Activated CD4-positive, CD25-positive, alpha-beta regulatory T cell treated with anti-CD3 and anti-CD28 coated beads, Interleukin-2, amount 50 U/mL, for 24 hours (primary cell): ENCODE measurements around the gene GLI1.
A peak's percentile ranks its signal among the peaks of the same experiment; 100 is the strongest.
"Not testable (repeated sequence)": the region's sequence is repeated elsewhere in the genome, so short reads cannot be mapped to it uniquely, and the experiment has no call there.

Source experiments
- ATAC-seq, 2 donors: fragments of 150-1000 bp; cut with Tn5 transposase; one replicate each; pipeline ENCODE4 v1.10.0; 2021; ENCODE audit warnings: mild to moderate bottlenecking in 1 of 2, moderate library complexity in 1 of 2

Gene GLI1

DNA sequence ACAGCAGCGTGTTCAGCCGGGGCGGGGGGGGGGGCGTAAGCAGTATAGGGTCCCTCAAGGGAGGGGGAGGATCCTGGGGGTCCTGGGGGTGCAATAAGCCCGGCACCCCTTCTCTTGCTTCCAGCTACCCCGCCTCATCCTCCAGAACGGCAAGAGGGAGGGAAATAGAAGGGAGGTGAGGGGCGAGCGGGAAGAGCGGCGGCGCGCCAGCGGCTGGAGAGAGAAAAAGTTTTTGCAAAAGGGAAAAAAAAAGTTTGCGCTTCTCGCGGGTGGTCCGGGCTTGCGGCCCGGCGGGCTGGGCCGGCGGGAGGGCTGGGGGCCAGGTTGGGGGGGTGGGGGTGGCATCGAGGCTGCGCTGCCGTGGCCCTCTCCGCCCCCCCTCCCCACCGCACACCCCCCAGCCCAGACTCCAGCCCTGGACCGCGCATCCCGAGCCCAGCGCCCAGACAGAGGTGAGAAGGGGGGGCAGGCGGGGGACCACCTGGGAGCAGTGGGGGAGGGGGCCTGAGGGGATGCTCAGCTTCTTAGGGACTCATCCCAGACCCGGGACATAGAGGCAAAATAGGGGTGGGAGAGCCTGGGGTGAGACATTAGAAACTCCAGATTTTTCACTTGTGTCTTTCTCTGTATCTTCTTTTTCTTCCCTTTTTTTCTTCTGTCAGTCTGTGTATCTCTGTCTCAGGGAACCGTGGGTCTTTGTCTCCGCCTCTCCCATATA is at the start of gene GLI1:
GLI1 (plus strand) TSS at position 36 of the 718 bp plus-strand sequence. CDS start 3,907 bp downstream, outside the sequence.
- ATAC-seq, result peak in 1 of 2 donors; percentile 7

DNA sequence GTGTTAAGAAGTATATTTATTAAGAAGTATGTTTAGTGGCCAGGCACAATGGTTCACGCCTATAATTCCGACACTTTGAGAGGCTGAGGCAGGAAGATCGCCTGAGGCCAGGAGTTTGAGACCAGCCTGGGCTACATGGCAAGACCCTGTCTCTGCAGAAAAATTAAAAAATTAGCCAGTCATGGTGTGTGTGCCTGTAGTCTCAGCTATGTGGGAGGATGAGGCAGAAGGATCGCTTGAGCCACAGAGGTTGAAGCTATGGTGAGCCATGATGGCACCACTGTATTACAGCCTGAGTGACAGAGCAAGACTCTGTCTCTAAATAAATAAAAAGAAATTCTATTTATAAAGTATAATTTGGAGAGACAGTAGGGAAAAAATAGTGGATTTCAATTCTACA is 49.1 kb upstream of the GLI1 start:
- no peak for ATAC-seq

DNA sequence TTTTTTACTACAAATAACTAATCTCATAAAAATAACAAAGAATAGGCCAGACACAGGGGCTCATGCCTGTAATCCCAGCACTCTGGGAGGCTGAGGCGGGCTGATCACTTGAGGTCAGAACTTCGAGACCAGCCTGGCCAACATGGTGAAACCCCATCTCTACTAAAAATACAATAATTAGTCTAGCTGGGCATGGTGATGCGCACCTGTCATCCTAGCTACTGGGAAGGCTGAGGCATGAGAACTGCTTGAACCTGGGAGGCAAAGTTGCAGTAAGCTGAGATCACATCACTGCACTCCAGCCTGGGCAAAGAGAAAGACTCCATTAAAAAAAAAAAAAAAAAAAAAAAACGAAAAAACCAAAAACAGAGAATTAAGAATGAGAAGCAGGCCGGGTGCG is 45.4 kb upstream of the GLI1 start:
- ATAC-seq, result not testable (repeated sequence)

DNA sequence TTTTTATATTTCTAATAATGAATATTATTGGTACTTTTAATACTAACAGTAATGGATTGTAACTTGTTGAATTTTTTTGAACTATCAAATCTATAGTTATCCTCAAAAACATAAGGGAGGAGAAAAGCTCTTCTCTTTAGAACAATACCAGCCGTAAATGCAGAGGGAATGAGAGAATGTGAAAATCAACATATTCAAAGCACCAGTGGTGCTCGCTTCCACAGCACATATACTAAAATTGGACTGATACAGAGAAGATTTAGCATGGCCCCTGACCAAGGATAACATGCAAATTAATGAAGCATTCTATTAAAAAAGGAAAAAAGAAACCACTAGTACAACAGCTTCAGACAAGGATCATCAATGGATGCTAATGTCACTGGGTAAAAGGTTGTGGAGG is 44.5 kb upstream of the GLI1 start:
- ATAC-seq, result no peak

DNA sequence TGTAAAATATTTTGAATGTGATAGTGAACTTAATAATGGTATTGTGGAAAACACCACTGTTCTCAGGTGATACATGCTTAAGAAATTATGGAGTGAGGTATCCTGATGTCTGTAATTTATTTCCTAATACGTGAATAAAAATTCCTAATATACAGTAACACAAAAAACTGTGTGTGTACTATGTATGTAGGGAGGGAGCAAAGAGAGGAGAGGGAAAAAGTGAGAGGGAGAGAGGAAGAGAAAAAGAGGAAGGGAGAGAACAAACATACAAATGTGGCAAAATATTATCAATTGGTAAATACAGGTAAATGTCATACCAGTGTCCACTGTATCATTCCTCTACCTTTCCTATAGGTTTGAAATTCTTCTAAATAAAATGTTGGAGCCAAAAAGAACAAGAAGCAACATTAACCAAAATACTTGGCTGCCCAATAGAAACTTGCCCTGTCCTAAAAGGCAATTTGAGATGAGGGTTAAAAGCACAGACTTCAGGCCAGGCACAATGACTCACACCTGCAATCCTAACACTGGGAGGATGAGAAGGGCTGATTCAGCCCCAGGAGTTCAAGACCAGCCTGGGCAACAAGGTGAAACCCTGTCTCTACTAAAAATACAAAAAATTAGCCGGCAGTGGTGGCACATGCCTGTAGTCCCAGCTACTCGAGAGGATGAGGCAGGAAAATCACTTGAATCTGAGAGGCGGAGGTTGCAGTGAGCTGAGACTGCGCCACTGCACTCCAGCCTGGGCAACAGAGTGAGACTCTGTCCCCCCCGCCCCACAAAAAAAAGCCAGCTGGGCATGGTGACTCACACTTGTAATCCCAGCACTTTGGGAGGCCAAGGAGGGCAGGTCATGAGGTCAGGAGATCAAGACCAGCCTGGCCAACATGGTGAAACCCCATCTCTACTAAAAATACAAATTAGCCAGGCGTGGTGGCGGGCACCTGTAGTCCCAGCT is 43.3 kb upstream of the GLI1 start:
- no peak for ATAC-seq

DNA sequence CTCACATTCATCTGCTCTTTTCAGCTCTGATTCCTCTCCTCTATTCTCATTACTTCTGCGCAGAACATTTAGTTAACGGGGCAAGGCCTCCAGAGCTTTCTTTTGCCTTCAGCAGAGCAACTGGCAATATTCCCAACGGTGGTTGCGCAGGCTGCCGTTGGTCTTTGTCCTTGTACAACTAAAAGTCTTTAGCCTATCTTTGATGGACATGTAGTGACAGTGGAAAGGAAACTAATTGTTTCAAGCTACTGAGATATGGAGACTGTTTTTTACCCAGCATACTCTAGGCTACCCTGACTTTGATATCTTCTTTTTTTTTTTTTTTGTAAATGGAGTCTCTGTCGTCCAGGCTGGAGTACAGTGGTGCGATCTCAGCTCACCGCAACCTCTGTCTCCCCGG is 41.3 kb upstream of the GLI1 start:
- ATAC-seq, result no peak

DNA sequence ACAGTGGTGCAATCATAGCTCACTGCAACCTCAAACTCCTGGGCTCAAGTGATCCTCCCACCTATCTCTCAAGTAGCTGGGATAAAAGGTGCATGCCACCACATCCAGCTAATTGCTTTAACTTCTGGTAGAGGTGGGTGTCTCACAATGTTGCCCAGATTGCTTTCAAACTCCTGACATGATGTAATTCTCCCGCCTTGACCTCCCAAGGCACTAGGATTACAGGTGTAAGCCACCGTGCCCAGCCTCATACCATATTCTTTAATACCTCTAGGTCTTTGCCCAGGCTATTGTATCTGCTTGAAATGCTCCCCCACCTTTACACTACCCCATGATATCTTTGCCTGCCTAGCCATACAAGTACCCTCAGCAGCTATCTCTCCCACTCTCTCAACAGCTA is 40.1 kb upstream of the GLI1 start:
- ATAC-seq, result no peak

DNA sequence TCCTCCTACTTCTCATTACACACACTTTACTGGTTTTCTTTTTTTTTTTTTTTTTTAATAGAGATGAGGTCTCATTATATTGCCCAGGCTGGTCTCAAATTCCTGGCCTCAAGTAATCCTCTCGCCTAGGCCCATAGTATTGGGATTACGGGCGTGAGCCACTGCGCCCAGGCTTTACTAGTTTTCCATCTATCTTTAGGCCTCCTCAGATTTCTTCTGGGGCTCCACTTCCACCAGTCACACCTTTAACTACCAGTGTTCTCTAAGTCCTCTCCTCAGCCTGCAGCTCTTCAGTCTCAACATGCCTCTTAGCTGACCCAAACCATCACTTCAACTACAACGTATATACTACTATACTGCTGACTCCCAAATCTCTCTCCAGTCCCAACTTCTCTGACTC is 39.1 kb upstream of the GLI1 start:
- no peak for ATAC-seq

DNA sequence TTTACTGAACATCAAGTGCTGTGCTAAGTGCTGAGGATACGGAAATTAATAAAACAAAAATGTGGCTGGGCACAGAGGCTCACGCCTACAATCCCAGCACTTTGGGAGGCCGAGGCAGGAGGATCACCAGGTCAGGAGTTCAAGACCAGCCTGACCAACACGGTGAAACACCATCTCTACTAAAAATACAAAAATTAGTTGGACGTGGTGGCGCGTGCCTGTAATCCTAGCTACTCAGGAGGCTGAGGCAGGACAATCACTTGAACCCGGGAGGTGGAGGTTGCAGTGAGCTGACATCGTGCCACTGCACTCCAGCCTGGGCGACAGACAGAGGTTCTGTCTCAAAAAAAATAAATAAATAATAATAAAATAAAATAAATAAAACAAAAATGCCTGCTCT is 32.6 kb upstream of the GLI1 start:
- ATAC-seq, result not testable (repeated sequence)

DNA sequence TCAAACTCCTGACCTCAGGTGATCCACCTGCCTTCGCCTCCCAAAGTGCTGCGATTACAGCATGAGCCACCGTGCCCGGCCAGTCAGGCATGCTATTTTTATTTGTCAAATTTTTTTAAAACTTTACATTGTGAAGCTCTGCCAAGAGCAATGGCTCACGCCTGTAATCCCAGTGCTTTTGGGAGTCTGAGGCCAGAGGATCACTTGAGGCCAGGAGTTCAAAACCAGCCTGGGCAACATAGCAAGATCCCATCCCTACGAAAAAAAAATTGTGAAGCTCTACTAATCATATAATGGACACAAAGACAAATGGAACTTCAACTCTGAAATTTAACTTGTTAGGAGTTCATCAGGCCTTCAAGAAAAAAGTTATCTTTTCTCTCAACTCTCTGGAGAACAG is 30.6 kb upstream of the GLI1 start:
- no peak for ATAC-seq

DNA sequence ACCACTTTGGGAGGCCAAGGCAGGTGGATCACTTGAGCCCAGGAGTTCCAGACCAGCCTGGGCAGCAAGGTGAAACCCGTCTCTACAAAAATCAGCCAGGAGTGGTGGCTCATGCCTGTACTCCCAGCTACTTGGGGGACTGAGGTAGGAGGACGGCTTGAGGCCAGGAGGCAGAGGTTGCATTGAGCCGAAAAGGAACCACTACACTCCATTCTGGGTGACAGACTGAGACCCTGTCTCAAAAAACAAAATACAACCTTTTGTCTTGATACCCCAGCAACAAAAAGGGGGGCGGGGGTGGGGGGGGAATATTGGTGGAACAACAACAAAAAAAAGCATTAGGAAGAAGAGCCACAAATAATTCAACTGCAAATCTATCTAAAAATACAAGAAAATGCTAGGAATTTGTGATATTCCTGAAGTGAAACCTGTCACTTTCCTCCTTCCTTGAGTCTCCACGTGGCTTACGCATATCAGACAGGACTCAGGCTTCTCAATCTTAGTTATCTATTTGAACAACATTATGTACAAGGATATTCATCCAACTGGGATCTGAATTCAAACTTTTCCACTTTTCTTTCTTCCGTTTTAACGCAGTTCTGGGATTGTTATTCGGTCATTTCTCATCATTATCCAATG is 30.0 kb upstream of the GLI1 start:
- no peak for ATAC-seq

DNA sequence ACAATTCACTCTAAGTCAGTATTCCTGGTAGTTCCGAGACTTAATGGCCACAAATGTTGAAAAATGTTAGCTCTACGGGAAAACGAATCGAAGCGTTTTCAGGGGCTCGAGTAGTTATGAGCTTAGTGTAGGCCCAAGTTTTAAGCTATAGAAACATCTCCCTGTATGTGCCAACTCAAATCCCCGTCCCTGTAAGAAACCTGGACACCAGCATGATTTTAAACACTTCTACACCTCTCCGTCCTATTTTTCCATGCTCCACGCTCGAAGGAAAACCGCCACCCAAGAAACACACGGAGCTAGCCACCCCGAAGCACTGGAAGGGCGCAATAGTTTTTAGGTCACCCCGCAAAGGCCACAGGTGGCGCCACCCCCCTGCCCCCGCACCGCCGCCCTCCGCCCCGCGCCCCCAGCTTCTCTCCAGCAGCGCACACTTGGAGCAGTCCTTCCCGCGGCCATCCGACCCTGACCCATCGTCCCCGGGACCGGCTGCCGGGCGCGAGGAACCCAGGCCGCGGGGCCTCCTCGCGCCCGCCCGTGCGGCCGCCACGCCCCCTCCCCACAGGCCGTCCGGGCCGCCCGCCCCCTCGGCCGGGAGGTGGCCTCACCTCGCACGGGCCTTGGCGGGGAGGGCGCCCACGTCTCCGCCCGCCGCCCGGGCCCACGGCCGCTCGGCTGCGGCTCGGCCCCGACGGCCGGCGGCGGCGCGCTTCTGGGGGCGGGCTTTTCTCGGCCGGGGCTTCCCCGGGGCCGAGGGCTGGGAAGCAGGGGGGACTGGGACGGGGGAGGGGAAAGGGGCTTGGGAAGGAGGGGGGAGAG is 29.3 kb upstream of the GLI1 start:
- ATAC-seq, result peak; percentile 66 to 68

DNA sequence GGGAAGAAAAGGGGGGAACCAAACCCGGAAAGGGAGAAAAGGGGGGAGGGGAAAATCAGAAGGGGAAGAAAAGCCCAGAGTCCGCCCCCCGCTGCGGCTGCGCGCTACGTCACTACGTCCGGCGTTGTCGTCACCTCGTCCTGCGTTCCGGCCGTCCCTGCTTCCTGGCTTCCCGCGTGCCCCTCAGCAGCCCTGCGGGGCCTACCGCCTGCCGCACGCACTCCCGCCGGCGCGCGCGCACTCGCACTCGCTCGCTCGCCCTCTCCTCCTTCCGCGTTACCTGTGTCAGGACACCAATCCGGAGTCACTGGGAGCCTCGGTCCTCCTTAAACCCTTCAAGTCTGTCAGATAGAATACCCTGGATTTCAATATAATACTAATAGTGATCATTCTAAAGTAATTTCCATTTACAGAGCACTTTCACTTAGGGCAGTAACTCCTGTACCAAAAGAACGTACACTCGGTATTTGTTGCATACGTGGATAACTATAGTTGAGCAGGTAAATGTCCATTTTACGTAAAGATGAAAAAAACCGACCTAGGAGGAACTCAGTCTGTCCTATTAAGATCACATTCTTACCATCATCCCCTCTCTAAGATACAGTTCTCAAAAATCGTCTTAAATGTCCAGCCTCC is 28.5 kb upstream of the GLI1 start, which contains the start of gene R3HDM2:
R3HDM2 (minus strand) TSS at position 113 of the 636 bp plus-strand sequence. CDS start 120,615 bp downstream, outside the sequence.
- ATAC-seq, result peak; percentile 96 to 97

DNA sequence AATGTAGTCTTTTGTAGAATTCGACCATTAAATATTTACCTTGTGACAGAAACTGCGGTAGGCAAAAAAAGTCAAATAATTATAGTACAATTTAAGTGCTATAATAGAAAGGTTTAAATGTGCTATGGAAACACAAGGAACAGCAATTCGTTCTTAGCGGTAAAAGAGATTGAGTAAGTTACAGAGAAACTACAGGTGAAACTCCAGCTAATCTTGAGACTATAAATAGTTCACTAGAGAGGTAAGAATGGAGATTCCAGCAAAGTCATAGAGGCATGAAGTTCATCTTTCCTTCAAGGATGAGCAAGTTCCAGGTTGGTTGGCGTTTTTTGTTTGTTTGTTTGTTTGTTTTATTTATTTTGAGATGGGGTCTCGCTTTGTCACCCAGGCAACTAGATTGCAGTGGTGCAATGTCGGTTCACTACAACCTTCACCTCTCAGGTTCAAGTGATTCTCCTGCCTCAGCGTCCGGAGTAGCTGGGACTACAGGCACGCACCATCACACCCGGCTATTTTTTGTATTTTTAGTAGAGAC is 27.9 kb upstream of the GLI1 start:
- no peak for ATAC-seq

DNA sequence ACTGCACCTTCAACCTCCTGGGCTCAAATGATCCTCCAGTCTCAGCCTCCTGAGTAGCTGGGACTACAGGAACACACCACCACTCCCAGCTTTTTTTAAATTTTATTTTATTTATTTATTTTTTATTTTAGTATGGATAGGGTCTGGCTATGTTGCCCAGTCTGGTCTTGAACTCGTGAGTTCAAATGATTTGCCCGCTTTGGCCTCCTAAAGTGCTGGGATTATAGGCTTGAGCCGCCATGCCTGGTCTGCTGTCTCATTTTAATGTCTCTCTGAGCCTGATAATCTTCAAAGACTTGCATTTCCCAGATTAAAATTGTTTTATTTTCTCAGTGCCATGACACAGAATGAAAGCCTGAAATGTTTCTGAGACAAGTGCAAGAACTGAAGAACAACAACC is 26.2 kb upstream of the GLI1 start:
- ATAC-seq, result no peak

DNA sequence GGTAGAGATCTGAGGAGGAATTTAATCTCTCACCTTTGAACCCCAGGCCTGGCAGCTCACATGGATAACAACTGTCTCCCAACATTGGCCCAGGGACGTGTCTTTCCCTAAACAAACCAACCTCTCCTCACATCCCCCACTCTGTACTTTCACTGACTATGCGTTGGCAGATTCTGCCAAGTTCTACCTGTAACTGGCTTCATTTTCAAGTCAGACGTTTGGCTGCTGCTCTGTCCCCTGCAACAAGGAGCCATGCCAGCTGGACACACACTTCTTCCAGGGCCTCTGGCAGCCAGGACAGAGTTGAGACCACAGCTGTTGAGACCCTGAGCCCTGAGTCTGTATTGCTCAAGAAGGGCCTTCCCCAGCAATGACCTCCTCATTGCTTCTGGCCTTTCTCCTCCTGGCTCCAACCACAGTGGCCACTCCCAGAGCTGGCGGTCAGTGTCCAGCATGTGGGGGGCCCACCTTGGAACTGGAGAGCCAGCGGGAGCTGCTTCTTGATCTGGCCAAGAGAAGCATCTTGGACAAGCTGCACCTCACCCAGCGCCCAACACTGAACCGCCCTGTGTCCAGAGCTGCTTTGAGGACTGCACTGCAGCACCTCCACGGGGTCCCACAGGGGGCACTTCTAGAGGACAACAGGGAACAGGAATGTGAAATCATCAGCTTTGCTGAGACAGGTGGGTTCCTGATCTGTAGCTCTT is 24.9 kb upstream of the GLI1 start, which contains the start of gene INHBC:
INHBC (plus strand) TSS at position 268 of the 707 bp plus-strand sequence; CDS start at position 371, 103 bp downstream.
- no peak for ATAC-seq

DNA sequence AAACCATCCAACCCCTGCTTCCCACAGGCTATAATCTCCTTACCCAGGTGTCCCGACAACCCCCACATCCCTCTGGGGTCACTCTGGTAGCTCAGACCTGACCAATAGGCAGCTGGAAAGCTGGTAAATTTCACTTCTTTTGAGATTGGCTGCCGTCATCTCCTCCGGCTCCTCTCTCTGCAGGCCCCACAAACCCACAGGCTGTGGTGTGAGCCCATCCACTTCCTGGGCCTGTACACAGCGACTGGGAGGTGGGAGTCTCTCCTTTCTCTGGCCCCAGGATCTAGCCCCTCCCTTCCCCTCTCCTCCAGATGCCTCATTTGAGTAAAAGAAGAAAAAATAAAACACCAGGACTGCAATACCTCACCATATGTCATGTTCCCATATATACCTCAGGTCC is 24.3 kb upstream of the GLI1 start:
- no peak for ATAC-seq

DNA sequence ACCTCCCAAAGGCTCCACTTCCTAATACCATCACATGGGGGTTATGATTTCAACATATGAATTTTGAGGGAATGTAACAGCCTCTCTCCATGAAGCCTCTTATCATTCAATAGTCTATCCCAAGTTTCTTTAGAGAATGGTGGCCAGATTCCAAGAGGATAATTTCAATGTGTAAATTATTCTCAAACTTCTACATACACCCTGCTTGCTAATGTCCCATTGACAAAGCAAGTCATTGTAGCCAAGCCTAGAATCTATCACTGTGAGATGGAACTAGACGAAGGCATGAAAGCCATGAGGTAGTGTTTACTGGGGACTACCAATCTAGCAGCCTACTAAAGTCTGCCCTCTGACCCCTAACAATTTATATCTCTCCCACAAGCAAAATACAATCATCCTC is 21.2 kb upstream of the GLI1 start:
- ATAC-seq, result no peak

DNA sequence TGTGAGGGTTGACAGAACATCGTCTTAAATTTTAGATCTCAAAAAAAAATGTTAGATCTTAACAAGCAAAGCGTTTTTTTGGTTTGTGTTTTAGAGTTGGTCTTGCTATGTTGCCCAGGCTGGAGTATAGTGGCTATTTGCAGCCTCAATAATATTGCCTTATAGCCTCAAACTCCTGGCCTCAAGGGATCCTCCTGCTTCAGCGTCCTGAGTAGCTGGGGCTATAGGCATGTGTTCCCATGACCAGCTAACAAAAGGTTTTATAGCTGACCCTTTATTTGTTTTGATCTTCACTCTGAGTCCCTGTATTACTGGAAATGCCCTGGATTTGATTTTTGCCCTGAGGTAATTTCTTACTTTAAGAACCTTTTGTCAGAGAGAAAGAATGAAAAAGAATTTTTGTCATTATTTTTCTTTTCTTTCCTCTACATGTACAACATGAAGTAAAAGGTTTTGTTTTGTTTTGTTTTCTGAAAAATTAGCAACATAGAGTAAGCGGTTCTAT is 19.8 kb upstream of the GLI1 start:
- no peak for ATAC-seq

DNA sequence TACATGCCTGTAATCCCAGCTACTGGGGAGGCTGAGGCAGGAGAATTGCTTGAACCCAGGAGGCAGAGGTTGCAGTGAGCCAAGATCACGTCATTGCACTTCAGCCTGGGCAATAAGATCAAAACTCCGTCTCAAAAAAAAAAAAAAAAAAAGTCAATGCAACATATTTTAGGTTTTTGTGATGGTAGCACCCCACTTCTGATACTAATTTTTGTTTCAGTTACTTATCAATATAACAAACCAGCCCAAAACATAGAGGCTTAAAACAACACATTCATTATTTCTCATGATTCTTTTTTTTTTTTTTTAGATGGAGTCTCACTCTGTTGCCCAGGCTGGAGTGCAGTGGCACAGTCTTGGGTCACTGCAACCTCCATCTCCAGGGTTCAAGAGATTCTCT is 18.2 kb upstream of the GLI1 start:
- ATAC-seq, result not testable (repeated sequence)
